CD4-positive, alpha-beta T cell treated with Interleukin-2 at 100 ng/mL for 4 hours (primary cell): ENCODE measurements around the gene PTPRT.

Experiments used
- DNase-seq: peaks from one replicate; pipeline ENCODE4 v3.0.0-alpha.2; 2020; ENCODE audit warnings: low spot score

Gene PTPRT

GRCh38 chr20:42795111-42795695 lies 394.5 kb downstream of the PTPRT start:
- no peak for DNase-seq

- DNase-seq: no peak
These were observed 397.7 kb downstream of the PTPRT start for GRCh38 chr20:42792052-42792451.

- DNase-seq: no peak
These were observed 399.6 kb downstream of the PTPRT start for GRCh38 chr20:42790111-42790510.

- no peak for DNase-seq
These were observed 401.0 kb downstream of the PTPRT start for GRCh38 chr20:42788707-42789106.

GRCh38 chr20:42785041-42785440 lies 404.7 kb downstream of the PTPRT start:
- no peak for DNase-seq

- no peak for DNase-seq
These were observed 410.5 kb downstream of the PTPRT start for GRCh38 chr20:42779216-42779615.

- DNase-seq: no peak
These were observed 413.8 kb downstream of the PTPRT start for GRCh38 chr20:42775866-42776265.

- no peak for DNase-seq
These were observed 414.7 kb downstream of the PTPRT start for GRCh38 chr20:42775037-42775436.

- DNase-seq: no peak
These were observed 426.7 kb downstream of the PTPRT start for GRCh38 chr20:42763015-42763414.

GRCh38 chr20:42756991-42757390 lies 432.7 kb downstream of the PTPRT start:
- no peak for DNase-seq

- no peak for DNase-seq
These were observed 435.0 kb downstream of the PTPRT start for GRCh38 chr20:42754706-42755105.

GRCh38 chr20:42752620-42753019 lies 437.1 kb downstream of the PTPRT start:
- DNase-seq: no peak

- DNase-seq: no peak
These were observed 440.1 kb downstream of the PTPRT start for GRCh38 chr20:42749556-42749955.

GRCh38 chr20:42747765-42748411 lies 441.8 kb downstream of the PTPRT start:
- no peak for DNase-seq

GRCh38 chr20:42744756-42745465 lies 444.8 kb downstream of the PTPRT start:
- no peak for DNase-seq

- no peak for DNase-seq
These were observed 446.8 kb downstream of the PTPRT start for GRCh38 chr20:42742926-42743325.

GRCh38 chr20:42741906-42742305 lies 447.8 kb downstream of the PTPRT start:
- no peak for DNase-seq

- no peak for DNase-seq
These were observed 449.4 kb downstream of the PTPRT start for GRCh38 chr20:42740226-42740870.

- DNase-seq: no peak
These were observed 450.0 kb downstream of the PTPRT start for GRCh38 chr20:42739683-42740082.

GRCh38 chr20:42735539-42735938 lies 454.2 kb downstream of the PTPRT start:
- DNase-seq: no peak

GRCh38 chr20:42734660-42735368 lies 454.9 kb downstream of the PTPRT start:
- DNase-seq: no peak

- DNase-seq: no peak
These were observed 467.8 kb downstream of the PTPRT start for GRCh38 chr20:42721923-42722322.
